Dedifferentiated amniotic fluid mesenchymal stem cell (primary cell): ENCODE measurements around the gene SLBP.

Experiments used
- DNase-seq: peaks from one replicate; pipeline ENCODE4 v3.0.0-alpha.2; 2016; ENCODE audit errors: extremely low spot score

SLBP gene

GRCh38 chr4:1749370-1749769 is 37.3 kb upstream of the SLBP start:
- no peak for DNase-seq

DNA sequence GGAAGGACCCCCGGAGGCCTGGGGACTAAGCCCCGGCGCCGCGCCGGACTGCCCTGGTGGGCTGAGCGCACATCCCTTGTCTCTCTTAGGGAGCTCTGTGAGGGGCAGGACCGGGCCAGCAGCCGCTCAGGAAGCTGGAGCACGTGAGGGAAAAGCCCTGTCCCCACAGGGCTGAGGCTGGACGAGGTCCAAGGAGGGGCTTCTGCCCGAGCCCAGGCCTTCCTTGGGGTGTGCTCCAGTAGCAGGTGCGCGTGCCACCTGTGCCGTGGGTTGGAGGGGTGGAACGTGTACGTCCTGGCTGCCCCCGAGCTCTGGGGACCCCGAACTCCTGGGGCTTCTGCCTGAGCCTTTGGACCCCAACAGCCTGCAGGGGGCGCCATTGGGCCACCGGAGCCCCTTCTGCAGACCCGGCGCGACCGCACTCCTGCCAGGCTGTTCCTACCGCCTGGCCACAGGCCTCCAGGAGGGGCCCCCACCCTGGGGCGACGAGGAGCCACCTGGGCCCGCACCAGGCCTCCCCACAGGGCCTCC is 36.4 kb upstream of the SLBP start:
- DNase-seq: no peak

GRCh38 chr4:1747603-1747967 is 35.5 kb upstream of the SLBP start:
- no peak for DNase-seq

DNA sequence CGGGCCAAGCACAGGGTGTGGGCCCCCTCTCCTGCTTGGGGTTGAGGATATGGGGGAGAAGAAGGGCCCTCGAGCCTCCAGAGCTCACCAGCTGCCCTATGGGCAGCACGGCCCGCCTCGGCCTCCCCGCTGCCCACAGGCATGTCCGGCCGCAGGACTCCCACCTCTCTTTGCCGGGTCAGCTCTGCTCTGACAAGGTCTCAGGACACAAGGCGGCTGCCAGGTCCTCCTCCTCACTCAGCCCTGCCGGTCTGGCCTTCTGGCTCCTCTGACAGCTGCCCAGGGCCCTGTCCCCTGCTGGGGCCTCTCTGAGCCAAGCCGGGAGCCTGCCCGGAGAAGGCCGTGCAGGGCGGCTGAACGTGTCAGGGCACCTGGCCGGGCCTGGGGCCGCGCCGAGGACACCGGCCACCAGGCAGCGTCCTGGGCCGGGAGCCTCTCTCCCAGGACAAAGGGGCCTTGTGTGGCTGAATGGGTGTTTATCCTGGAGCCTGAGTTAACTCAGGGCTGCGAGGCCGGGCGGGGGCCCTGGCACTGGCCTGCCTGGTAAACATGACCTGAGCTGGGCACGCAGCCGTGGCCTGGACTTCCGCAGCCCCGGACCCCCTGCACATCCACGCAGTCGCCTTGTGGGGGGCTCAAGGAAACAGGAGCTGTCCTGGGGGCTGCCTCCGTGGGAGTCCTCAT is 34.9 kb upstream of the SLBP start:
- no peak for DNase-seq

DNA sequence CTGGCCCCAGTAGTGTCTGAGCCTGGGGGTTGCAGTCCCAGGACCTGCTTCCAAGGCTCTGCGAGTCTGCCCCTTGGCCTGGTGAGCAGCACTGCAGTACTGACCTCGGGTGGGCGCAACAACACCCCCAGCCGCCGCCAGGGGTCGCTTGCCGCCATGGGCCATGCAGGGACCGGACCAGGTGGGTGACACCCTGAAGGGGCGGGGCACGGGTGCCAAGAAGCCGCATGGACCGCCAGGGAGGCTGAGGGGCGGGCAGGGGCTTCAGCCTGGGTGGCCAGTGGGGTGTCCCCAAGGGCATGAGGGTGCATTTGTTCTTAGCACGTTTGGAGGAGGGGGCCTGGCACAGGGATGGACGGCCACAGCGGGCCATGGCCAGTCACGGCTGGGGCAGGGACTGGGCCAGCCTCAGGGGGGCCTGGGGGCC is 34.2 kb upstream of the SLBP start:
- no peak for DNase-seq

DNA sequence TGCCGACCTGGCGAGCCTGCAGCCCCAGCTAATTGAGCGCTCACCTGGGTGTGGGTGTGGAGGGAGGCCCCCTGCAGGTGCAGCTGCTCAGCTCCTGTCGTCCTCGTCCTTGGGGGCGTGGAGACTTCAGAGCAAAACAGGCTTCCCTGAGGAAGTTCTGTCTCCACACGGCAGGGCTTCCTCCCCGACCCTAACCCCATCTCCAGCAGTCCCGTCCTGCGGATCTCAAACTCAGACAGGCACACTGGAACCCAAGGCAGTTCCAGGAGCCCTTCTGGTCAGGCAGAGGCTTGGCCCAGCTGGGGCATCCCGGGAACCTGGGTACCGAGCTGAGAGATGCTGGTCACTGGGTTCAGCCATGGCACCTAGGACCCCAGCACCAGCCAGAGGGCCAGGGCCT is 33.6 kb upstream of the SLBP start:
- DNase-seq: no peak

DNA sequence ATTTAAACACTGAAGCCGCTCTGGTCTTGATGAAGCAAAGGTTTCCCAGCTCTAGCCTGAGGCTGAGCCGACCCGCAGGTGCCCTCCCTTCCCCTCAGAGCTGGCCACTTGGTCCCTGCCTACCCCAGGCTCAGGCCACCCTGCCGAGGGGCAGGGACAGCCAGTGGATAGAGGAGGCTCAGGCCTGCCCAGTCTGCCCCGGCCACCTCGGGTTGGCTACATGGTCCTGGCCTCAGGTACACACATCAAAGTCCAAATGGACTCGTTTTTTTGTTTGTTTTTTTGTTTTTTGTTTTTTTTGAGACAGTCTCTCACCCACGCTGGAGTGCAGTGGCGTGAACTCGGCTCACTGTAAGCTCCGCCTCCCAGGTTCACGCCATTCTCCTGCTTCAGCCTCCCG is 33.0 kb upstream of the SLBP start:
- DNase-seq: no peak

GRCh38 chr4:1744552-1744951 is 32.4 kb upstream of the SLBP start:
- DNase-seq: no peak

DNA sequence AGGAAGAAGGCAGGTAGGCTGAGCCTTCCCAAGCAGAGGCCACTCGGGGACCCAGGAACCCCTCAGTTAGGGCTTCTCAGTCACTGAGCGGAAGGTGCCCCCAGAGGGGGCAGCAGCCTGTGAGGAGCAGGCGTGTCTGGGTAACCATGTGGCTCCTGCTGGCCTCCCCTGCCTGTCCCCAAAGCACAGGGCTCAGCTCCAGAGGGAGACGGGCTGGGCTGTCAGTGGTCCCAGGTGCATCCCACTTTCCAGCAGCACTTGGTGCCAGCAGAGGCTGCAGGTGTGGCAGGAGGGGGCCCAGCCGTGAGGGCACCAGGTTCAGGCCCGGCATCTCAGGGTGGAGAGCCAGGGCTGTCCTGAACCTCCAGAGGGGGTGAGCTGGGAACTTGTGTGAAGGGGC is 31.9 kb upstream of the SLBP start:
- no peak for DNase-seq

- DNase-seq: no peak
These were observed 31.4 kb upstream of the SLBP start for GRCh38 chr4:1743551-1743950.

DNA sequence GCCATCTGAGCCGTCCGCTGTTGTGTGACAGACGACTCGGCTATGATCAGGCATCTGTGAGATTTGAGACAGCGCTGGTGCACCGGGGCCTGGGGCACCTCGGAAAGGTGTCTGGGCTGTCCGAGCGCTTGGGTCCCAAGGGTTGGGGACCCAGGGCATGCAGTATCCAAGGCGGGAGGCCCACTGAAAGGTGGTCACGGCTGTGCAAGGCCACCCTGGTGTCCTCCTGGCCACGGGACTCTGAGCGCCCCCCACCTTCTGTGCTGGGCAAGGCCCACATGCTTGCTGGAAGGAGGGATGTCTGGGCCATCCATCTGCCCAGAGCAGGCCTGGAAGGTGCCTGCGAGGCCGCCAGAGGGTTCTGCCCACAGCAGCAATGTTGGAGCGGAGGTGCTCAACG is 29.1 kb upstream of the SLBP start:
- no peak for DNase-seq

DNA sequence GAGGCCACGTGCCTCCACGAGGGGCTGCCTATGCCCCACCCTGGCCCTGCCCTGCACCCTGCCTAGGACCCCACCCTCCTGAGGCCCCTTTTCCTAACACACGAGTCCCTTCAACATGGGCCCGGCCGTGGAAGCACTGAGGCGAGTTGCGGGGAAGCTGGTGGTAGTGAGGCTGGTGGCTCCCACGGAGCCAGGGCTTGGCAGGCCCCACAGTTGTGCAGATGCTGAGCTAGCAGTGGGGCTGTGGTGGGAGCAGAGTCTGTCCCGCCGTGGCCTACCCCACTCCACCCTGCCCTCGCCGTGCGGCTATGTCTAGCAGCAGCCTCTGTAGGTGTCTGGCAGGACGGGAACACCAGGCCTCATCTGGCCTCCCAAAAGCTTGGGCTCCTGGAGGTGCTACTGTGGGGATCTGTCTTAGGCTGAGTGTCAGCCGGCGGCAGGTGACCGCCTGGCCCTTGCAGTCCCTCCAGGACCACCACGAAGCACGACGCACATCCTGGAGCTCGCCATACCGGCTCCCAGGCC is 28.0 kb upstream of the SLBP start:
- DNase-seq: no peak

- DNase-seq: no peak
These were observed 27.2 kb upstream of the SLBP start for GRCh38 chr4:1739358-1739757.

- no peak for DNase-seq
These were observed 26.3 kb upstream of the SLBP start for GRCh38 chr4:1738410-1738809.

- no peak for DNase-seq
These were observed 25.5 kb upstream of the SLBP start for GRCh38 chr4:1737666-1738065.

- no peak for DNase-seq
These were observed 24.7 kb upstream of the SLBP start for GRCh38 chr4:1736812-1737211.

- no peak for DNase-seq
These were observed 23.1 kb upstream of the SLBP start for GRCh38 chr4:1735215-1735614.

DNA sequence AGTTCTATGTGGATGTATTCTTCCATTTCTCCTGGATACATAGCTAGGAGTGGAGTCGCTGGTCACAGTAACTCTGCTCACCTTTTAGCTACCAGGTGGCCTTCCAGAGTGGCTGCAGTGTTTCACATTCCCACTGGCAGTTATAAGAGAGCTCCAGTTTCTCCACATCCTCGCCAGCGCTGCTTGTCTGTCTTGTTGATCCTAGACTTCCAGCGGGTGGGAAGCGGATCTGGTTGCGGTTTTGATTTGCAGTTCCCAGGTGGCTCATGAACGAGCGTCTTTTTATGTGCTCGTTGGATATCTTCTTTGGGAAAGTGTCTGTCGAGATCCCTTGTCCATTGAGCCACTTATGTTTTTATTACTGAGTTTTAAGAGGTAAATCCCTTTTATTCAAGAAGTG is 20.8 kb upstream of the SLBP start:
- no peak for DNase-seq

DNA sequence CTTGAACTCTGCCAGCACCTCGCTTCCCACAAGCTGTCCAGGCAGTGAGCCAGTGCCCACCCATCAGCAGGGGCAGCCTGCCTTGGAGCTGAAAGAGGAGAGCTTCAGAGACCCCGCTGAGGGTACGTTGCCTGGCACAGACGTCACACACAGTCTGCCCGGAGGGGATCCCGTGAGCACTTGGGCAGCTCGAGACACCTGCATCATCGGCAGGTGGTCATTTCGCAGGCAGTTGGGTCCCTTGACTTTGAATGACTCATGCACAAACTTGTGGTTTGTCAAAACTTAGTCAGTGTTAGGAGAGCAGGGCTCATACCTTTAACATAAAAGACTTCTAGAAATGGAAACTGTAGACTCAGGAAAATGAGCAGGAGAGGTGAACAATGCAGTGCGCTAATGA is 19.1 kb upstream of the SLBP start:
- DNase-seq: no peak

GRCh38 chr4:1730532-1731135 is 18.5 kb upstream of the SLBP start:
- DNase-seq: no peak

GRCh38 chr4:1728061-1728980 is 16.2 kb upstream of the SLBP start:
- DNase-seq: no peak
